HG02870 (cell line): ENCODE results near the gene CD300H.

Source experiments
- ATAC-seq: cut with Tn5 transposase; IDR thresholded peaks from one replicate; pipeline ENCODE4 v1.9.1; 2021; ENCODE audit warnings: mild to moderate bottlenecking, moderate library complexity; ENCODE audit not compliant: unreplicated experiment

The CD300H gene

DNA sequence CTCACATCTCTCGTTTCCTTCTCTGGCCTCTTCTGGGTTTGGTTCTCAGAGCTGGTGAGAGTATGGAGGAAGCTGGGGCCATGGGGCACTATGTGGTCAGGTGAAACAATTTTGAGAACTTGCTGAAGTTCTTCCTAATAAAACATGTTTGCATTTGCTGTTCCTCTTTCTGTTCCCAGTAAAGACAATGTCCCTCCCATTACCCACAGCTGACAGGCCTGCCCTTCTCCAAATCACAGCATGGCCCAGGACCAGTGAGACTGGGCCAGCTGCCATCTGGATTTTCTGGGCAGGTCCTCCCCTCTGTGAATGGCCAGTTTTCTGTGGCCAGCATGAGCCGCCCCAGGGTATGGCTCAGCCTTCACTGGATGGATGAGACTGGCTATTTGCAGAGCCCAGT, at the start of gene CD300H:
TSS of gene CD300H (minus strand) at position 113 of the 400 bp plus-strand sequence.
- no peak for ATAC-seq

DNA sequence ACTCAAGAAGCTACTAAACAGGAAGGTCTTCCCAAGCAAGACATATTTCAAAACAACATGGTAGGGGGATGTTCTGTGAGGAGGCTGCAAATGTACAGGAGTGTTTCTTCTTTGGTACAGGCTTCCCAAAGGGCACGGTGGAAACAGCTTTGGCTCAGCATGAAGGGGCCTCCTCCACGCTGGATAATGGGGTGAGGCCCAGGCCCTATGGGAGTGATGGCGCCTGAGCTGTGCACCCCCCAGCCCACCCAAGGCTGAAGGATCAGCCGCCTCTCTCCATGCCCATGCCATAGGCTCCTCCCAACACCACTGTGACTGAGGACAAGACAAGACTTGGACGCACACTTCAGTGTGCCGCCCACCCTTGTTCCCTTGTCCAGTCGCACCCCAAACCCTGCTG, 49.4 kb upstream of the CD300H start:
- ATAC-seq, result no peak

DNA sequence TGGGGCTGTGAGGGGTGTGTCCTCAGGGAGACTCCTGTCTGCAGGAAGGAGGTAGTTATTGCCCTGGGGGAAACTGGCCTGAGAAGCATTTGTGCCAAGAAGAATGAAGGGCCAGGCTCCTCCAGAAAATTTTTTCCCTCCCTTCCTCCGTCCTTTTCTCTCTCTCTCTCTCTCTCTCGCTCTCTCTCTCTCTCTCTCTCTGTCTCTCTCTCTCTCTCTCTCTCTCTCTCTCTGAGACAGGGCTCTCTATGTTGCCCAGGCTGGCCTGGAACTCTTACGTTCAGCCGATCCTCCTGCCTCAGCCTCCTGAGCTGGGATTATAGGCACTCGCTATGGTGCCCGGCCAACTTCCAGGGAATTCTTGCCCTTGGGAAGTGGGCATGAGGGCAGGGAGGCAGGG, 44.7 kb upstream of the CD300H start:
- no peak for ATAC-seq

DNA sequence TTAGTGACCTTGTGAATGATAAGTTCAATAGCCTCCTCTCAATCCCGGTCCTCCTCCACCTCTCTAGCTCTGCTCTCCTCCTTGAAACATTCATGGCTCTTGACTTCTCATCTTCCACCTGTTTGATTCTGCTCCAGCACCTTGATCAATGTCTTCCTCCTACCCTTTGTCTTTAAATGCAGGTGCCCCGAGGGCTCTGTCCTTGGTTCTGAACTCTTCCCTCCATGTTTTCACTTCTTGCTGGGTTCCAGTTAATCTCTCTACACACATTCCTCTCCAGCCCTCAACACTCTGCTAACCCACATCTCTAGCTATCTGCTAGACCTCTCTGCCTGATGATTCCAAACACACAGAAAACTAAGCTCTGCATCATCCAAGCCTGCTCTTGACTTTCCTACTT, 42.8 kb upstream of the CD300H start:
- no peak for ATAC-seq

DNA sequence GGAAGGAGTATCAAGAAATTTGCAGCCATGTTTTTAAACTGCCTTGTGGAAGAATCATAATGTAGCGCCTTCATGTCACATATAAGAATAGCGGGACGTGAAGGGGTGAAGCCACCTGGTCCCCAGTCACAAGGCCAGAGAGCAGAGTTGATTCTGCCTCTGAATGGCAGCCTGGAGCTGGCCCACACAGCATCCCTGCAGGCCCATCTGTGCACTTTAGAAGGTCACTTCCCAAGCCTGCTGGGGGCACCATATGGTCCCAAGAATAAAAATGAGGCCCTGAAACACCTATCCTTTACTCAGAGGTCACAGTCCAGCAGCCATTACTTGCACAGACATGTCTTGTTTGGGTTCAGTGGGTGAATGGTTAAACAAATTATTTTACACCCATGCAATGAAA, 41.2 kb upstream of the CD300H start:
- no peak for ATAC-seq

DNA sequence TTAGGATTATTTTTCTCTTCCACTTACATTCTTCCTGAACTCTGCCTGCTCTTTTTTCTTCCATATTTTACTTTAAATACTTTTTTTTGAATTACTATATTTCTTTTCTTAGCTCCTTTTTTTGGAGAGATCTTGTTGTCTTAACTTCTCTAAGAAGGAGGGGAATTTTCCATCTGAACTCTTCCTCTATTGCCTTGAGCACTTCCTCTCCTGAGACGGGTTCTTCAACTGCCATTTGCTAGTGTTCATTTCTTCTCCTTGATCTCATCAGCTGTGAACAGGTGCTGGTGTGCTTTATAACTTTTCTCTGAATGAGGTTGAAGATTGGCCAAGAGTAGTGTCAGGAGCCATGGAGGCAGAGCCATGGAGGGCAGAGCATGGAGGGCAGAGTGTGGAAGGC, 39.9 kb upstream of the CD300H start:
- no peak for ATAC-seq

DNA sequence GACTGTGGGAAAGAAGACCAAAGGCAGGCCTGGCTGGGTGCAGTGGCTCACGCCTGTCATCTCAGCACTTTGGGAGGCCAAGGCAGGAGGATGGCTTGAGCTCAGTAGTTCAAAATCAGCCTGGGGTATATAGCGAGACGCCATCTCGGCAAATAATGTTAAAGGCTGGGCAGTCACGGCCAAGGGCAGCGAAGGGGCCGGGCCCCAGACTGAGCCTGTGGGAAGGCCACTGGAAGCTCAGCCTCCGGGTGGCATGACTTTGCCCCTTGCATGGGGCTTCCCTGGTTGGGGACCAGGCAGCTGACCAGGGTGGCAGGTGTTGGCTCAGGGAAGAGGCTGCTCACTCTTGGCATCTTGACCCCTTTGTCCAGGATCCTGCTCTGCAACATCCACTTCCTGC, 38.7 kb upstream of the CD300H start:
- no peak for ATAC-seq

DNA sequence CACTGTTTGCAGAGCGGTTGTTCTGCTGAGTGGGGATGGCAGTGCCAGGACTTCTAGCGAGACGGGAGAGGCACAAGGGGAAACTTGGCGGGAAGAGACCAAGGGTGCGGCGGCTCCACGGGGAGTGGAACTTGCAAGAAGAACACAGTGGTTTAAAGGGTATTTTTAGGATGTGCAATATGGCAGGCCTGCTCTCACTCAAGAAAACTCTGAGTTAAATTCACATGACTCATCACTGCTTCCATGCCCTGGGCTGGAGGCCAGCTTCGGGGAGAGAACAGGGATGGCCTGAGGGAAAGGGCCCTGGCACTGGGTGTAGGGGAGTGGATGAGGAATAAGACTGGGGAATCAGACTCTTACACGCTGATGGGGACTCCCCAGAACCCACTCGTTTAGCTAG, 38.1 kb upstream of the CD300H start:
- no peak for ATAC-seq

DNA sequence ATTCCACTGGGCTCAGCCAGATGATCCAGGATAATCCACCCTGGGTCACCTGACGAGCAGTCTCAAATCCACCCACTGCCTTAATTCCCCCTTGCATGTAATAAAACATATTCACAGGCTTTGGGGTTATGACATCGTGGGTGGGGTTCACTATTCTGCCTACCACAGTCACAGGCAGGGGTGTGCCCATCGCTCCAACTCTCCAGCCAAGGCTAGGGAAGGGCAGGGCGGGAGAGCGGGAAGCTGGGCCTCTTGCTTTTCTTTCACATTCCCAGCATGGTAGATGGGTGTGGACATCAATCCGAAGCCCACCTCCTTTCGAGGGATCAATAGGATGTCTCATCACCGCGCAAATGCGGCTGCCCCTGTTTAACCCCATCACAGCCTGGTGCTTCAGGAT, 37.5 kb upstream of the CD300H start:
- ATAC-seq, result no peak

DNA sequence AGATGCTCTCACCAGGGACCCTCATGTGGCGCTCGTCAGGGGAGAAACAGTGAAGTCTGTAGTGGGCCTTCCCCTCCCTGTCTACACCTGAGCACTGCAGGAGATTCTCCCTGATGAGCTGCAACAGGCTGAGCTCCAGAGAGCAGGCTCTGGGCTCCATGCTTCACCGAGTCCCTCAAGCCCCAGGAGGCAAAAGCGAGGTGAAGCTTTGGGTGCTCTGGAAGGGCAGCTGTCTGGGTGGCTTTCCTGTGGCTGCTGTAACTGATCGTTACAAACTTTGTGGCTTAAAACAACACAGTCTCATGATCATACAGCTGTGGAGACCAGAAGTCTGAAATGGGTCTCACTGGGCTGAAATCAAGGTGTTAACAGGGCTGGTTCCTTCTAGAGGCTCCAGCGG, 36.9 kb upstream of the CD300H start:
- no peak for ATAC-seq

DNA sequence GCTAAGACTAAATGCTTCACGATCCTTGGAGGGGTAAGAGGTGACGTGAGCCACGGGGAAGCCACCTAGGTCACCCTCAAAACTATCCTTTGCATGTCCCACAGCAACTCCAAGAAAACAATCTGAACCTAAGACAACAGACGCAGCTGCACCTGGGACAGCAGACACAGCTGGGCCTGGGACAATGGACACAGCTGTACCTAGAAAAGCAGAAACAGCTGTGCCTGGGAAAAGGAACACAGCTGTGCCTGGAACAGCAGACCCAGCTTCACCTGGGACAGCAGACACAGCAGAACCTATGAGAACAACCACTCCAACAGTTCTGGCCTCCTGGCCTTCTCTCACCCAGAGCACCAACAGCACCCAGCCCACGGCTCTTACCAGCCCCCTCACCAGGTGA, 36.4 kb upstream of the CD300H start:
- no peak for ATAC-seq

DNA sequence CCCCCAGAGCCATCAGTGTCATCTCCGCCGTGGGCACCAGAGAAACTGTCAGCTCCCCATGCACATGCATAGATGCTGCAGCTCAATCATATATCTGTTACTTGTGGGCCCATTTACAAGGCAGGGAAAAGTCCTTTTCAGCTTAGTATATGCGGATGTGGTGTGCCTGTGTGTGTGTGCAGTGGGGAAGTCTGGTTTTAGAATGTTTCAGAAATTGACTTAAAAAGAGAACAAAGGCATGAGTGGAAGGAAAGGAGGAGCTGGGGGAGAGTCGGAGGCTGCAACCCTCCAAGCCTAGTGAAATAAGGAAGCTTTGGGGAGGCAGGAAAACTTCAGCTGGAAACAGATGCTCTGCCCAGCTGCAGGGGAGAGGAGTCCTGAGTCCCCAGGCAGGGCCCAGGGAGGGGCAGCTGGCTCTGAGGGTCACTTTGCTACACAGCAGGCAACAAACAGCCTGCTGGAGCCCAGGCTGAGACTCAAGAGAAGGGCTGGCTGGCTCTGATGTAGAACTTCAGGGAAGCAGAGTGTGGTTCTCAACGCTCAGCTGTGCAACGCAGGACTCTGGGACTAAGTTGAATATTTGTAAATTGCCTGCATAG, 35.8 kb upstream of the CD300H start:
- ATAC-seq, result no peak

DNA sequence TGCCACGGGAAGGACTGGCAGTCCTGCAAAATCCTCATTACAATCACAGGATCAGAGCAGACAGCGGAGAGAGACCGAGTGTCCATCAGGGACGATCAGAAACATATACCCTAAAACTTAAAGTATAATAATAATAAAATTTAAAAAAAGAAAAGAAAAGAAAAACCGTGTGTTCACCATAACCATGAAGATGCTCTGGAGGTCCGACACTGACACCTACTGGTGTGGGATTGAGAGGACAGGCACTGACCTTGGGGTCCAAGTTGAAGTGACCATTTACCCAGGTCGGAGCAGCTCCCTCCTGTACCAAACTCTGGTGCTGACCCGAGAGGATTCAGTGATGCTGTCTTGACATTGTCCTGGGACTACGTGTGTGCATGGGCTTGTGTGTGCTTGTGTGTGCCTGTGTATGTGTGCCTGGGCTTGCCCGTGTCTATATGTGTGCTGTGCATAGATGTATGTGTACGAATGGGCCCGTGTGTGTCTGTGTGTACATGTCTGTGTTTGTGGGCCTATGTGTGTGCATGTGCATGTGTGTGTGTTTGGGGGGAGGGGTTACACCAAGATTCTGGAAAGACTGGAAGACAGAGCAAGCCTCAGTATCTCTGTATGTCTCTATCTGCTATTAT, 34.7 kb upstream of the CD300H start:
- no peak for ATAC-seq

DNA sequence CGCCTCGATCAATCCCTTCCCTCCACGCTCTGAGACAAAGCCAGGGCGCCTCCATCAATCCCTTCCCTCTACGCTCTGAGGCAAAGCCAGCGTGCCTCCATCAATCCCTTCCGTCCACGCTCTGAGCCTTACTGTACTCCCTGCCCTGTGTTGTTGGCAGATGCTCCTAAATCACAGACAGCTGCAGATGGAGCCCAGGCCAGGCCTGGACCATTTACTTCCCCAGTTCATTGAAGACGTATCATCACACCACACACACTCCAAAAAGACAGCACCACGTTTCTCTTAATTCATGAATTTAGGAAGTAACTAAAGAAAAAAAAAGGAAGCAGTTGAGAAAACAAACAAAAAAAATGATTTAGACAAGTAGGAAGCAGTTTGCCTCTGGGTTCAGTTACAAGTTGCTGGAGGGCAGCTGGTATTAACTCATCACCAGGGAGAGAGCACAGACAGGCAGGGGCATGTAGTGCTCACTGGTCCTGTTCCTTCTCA, 32.2 kb upstream of the CD300H start:
- no peak for ATAC-seq

DNA sequence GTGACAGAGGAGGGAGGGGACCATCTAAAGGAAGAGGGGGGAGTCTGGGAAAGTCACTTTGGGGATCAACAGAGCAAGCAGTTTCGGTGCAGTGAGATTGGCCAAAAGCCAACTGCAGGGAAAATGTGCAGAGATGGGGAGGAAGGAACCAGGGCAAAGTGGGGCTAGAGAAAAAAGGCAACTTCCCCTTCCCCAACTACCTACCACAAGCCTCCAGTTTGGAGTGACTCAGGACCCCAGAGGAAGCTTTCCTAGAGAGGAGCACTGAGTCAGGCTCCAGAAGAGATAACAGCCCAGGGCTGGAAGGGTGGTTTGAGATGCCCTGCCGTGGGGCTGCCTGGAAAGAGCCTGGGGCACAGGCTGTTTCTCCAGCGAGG, 31.7 kb upstream of the CD300H start:
- ATAC-seq, result no peak

DNA sequence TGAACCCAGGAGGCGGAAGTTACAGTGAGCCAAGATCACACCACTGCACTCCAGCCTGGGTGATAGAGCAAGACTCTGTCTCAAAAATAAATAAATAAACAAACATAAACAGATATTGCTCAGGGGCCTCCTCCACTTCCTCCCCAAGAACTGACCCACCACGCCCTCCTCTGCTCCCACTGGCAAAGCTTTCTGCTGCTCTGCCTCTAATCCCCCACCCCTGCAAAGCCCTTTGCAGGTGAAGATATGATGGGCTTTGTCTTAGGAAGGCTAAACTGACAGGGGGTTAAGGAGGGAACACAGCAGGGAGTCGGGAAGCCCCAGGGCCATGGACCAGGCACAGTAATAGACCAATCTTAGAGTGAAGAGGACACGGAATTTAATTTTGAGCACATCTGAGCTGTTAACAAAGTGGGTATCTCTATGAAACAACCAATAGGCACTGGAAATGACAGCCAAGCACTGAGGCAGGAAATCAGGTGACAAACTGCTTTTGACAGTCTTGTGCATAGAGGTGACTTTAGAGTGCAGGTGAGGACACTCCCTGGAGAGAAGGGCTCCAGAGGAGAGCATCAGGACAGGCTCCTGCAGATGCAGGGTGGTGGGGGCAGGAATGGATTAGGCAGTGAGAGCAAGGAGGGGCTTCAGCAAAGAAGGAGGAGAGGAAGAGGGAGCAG, 31.2 kb upstream of the CD300H start:
- ATAC-seq, result no peak

DNA sequence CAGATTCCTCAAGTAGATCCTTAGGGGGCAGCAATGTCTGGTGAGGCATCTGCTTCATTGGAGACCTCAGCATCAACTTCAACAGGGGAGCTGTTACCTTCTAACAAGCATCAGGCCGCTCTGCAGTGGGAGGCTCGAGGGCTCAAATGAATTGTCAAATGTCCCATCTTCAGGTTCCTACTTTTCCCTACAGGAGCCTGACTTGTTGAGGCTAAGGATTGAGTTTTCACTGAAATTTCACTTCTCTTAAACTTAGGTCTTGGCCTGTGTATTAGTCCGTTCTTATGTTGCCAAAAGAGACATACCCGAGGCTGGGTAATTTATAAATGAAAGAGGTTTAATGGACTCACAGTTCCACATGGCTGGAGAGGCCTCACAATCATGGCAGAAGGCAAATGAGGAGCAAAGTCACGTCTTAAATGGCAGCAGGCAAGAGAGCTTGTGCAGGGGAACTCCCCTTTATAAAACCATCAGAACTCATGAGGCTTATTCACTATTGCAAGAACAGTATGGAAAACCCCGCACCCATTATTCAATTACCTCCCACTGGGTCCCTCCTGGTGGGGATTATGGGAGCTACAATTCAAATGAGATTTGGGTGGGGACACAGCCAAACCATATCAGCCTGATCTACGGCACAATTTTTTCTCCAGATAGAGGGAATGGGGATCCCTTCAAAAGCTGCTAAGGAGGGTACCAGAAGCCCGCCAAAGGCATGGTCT, 29.9 kb upstream of the CD300H start:
- no peak for ATAC-seq

DNA sequence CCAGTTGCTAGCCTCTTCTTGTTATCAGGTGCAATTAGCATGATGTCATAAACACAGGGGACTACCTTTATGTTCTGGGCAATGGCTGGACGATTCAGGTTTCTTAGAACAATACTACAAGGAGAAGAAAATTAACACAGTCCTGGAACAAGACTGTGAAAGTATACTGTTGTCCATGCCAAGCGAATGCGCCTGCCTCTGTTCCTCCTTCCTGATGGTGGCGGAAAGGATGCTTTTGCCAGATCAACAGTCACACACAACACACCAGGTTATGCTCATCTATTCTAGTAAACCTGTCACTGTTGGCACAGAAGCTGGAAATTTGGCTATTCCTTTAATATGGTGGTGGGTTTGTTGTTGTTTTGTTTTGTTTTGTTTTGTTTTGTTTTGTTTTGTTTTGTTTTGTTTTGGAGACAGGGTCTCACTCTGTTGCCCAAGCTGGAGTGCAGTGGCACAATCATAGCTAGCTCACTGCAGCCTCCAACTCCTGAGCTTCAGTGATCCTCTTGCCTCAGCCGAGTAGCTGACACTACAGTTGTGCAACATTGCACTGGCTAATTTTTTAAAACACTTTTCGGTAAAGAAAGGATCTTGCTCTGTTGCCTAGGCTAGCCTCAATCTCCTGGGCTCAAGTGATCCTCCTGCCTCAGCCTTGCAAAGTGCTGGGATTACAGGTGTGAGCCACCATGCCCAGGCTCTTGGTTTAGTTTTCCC, 27.9 kb upstream of the CD300H start:
- no peak for ATAC-seq

DNA sequence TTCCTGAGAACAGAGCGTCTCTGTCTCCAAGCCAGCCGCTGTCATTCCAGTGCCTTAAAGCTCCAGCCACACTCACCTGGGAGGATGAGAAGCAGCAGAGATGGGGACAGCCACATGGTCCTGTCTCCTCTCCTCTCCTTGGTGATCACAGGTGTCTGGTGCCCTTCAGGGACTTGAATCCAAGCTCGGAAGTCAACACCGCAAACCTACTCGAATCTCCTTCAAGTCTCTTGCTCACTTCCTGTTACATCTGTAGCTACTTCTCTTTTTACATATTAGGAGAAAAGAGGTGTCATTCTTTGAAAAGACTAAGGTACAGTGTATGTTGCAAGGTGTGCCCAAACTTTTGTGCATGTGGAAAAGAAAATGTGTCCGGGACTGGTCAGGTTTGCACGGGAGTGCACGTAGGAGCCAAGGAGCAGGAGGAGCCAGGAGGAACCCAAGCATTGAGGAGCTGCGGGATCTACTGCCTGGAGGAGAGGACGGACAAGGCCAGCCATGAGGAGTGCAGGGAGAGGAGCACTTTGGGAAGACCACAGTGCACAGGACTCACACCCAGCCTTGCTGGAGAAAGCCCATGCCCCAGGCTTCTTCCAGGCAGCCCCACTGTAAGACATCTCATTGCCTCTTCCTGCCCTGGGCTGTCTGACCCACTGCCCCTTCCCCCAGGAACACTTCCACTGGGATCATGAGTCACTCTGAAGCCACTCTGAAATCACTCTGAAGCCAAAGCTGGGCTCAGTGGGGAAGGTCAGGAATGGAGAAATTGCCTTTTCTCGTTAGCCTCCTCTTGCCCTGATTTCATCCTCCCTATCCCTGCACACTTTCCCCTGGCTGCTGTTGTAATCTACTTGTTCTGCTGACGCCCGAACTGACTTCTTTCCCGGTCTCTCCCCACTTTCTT, 25.0 kb upstream of the CD300H start, which contains the start of gene CD300LD:
TSS of gene CD300LD (minus strand) at position 197 of the 904 bp plus-strand sequence. CDS start at position 116, 81 bp downstream.
- ATAC-seq, result no peak

DNA sequence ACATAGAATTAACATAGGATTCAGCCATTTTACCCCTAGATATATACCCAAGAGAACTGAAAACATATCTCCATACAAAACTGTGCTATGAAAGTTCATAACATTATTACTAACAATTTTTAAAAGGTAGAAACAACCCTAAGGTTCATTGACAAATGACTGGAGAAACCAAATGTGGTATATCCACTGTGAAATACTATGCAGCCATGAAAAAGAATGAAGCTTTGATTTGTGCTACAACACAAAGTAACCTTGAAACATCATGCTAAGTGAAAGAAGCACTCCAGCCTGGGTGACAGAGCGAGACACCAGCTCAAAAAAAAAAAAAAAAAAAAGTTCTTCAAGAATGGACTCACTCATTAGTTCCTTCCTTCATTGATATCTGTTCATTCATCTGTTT, 24.2 kb upstream of the CD300H start:
- no peak for ATAC-seq
